B cell (primary cell): Measurements from ENCODE around the gene CACNG4.

Source experiments
- CTCF ChIP-seq: fragments of 200-600 bp; IDR thresholded peaks from one replicate; pipeline ENCODE4 v1.8.0; 2022; ENCODE audit warnings: antibody characterized with exemption, mild to moderate bottlenecking
- EZH2 ChIP-seq: IDR thresholded peaks from 2 replicates; pipeline ENCODE4 v1.6.1; 2012; ENCODE audit warnings: borderline replicate concordance, low read depth, mild to moderate bottlenecking, moderate library complexity, low read length; ENCODE audit not compliant: insufficient read depth, poor library complexity, severe bottlenecking

GRCh38 chr17:66950886-66951604, 13.5 kb upstream of the CACNG4 start:
- TF ChIP-seq EZH2 (no peak), CTCF (no peak)
